GM18870 (cell line): ENCODE measurements around the gene C2orf74.
"Not testable (repeated sequence)": the region's sequence is repeated elsewhere in the genome, so short reads cannot be mapped to it uniquely, and the experiment has no call there.

Source experiments
- ATAC-seq: cut with Tn5 transposase; IDR thresholded peaks from one replicate; pipeline ENCODE4 v1.9.1; 2021; ENCODE audit warnings: moderate library complexity; ENCODE audit not compliant: unreplicated experiment

C2orf74 gene

DNA sequence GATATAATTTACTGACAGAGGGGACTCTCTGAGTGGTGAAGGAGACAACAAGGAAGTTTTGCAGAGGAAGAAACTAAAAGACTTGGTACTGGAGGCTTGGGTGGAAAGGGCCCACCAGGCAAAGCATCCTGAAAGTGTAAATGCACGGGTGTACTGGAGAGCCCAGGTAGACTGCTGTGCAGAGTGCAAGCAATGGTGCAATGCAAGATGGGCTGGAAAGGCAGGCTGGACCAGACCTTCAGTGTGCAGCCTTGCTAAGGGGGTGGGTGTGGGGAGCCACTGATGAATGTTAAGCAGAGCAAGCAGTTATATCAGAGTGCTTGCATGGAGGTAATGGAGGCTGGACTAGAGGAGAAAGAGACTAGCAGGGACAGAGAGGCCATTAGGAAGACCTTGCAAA lies 10.7 kb downstream of the C2orf74 start:
- no peak for ATAC-seq

- ATAC-seq, result no peak
These were observed 11.1 kb downstream of the C2orf74 start for GRCh38 chr2:61173116-61173515.

- ATAC-seq, result no peak
These were observed 13.0 kb downstream of the C2orf74 start for GRCh38 chr2:61175036-61175435.

DNA sequence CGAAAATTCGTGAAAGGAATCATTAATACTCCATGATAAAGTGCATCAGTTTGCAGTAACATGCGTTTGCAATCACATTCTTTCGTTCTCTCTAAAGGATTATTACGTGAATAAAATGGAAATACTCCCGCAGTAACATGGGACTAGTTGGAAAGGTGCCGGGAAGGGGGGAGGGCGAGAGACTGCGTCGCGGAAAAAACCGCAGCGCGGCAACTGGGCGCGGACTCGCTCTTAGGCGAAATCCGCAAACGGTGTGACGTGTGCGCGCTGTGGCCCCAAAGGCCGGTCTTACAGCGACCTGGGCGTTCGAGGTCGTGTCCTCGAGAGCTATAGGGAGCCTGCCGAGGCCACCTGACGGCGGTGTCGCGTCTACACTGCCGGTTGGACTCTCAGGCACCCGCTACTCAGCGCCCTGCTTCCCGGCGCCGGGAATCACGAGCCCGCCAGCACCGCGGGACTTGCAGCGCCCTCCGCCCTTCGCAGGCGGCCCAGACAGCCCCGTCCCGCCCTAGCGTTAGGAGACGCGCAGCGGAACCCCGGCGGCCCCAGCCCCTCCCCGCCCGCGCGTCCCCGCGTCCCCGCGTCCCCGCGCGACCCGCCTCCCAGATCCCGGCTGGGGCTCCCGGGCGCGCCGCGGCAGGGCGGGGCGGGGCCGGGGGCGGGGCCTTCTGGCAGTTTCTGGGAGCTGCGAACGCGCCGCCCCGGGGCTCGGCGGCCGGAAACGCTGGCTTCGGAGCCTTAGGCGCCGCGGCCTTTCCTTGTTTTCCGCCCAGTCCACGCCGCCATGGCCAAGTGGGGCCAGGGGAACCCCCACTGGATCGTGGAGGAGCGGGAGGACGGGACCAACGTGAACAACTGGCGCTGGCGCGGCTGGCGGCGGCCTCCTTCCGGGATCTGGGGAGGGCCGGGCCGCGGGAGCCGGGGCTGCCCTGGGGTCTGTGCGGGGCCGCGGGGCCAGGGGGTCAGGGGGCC lies 15.1 kb downstream of the C2orf74 start:
- ATAC-seq, result peak; percentile 63

DNA sequence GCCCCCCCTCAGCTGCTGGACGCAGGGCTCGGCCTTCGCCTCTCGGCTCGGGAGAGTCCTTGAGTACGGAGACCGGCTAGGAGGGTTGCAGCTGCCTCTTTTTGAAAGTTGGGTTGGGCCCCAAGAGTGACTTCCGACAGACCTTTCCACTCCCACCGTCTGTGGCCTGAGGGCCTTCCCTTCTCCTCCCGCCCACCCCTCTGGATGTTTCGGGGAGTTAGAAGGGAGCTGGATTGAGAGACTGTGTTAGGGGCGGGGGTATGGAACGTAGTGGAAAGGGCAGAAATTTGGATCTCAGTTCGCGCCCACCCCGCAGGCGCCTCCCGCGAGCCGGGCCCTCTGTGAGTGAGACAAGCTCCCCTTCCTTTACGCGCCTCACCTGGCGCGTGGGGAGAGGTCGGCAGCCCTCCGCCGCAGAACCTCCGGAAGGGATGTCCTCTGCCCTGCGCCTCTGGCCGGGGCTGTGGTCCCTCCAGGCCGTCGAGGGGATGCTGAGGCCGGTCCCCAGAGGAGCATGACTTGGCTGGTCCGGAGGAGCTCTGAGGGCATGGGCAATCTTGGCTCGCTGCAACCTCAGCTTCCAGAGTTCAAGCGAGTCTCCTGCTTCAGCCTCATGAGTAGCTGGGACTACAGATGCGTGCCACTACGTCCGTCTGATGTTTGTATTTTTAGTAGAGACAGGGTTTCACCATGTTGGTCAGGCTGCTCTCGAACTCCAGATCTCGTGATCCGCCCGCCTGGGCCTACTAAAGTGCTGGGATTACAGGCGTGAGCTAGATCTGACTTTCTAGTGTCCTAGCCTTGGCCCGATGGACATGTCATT lies 15.9 kb downstream of the C2orf74 start:
- ATAC-seq, result peak; percentile 21

DNA sequence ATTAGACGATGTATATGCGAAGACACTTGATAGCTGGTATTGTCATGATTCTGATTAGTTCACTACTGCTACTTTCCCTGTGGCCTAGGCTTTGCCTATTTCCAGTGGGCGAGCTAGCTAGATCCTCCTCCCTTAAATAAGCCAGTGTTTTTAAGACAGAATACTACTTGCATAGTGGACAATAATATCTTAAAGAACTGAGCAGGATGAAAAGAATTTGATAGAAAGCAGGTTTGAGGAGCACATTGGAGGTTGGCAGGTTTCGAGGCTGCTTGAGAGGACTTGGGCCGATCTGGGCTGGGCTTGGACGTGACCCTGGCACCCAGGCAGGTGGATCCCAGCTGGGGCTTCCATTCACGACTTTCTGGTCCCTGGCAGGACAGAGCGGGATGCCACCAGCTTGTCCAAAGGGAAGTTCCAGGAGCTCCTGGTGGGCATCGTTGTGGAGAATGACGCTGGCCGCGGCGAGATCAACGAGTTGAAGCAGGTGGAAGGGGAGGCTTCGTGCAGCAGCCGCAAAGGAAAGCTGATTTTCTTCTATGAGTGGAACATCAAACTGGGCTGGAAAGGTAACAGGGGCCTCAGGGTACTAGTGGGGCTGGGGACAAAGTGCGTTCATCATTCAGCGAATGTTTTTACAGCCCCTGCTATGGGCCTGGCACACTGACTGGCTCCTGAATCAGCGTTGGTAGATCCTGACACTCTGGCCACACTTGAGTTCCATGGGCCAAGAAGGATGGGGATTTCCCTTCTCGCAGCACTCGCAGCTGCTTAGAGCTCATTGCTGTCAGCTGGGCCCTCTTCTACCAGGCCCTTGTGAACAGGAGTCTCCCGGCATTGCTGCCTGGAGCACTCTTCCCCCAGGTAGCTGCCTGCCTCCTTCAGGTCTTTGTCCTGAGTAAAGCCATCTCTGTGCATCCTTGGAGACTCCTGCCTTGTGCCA lies 16.9 kb downstream of the C2orf74 start:
- ATAC-seq, result no peak

- no peak for ATAC-seq
These were observed 18.0 kb downstream of the C2orf74 start for GRCh38 chr2:61179701-61180639.

GRCh38 chr2:61180686-61181085 lies 18.7 kb downstream of the C2orf74 start:
- no peak for ATAC-seq

- no peak for ATAC-seq
These were observed 19.5 kb downstream of the C2orf74 start for GRCh38 chr2:61181382-61182058.

- ATAC-seq, result no peak
These were observed 20.0 kb downstream of the C2orf74 start for GRCh38 chr2:61182059-61182383.

DNA sequence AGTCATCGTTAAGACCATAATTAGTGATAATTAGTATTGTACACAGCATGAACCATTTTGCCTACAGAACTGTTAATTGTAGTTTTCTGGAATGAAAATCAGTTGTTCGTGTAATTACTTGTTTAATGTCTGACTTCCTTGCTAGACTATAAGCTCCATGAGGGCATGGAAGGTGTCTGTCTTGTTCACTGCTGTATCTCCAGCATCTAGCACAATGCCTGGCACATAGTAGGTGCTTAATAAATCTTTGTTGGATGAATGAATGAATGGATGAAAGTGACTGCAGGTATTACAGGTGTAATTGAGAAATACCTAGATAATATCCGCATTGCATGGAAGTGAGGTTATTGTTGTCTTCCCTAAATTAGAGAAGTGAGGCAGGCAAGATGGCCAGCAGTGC lies 21.8 kb downstream of the C2orf74 start:
- no peak for ATAC-seq

DNA sequence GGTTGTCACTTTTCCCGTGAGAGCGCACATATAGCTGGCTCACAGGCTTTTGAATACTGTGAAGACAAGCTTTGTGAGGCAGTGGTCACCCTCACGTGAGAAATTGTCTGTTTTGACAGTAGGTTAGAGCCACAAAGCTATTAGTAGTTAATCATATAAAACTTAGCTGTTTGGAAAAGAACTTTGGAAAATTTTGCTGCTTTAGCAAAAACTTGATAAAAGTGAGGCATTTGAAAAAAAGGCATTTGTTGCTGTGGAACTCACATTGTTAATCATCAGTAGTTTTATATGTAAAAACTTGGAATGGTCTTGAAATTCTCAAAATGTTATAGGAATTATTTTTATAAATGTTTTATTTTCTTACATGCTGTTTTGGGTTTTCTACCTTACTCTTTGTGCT lies 22.3 kb downstream of the C2orf74 start:
- no peak for ATAC-seq

- ATAC-seq, result no peak
These were observed 23.3 kb downstream of the C2orf74 start for GRCh38 chr2:61185231-61185728.

- ATAC-seq, result no peak
These were observed 25.1 kb downstream of the C2orf74 start for GRCh38 chr2:61187085-61187484.

DNA sequence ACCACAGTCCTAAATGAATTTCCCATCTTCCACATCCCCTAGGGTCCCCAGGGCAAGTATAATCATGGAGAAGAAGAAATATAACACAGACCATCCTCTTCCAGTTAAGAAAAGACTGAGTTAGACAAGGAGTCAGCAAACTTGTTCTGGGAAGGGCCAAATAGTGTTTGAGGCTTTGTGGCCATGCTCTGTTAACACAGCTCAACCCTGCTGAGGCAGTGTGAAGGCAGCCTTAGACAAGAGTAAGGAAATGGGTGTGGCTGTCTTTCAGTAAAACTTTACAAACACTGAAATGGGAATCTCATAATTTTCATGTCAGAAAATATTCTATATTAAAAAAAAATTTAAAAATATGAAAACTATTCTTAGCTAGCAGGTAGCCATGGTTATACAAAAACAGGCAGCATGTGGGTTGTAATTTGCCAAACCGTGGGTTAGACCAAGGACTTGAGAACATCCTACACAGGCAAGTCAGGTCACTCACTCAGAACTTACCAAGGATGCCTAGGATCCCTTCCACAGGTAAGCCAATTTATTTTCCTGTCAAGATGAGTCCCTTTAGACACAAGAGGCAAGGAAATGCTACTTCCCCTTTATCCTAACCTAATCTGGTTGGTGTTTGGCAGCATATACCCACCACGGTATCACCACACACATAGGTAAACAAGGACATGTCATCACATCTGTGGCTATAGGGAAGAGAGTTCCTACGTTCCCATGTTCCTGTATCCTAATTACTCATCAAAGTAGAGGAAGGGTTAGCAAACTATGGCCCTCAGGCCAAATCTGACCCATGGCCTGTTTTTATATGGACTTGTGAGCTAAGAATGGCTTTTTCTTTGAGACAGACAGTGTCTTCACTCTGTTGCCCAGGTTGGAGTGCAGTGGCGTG lies 31.9 kb downstream of the C2orf74 start:
- ATAC-seq, result no peak

DNA sequence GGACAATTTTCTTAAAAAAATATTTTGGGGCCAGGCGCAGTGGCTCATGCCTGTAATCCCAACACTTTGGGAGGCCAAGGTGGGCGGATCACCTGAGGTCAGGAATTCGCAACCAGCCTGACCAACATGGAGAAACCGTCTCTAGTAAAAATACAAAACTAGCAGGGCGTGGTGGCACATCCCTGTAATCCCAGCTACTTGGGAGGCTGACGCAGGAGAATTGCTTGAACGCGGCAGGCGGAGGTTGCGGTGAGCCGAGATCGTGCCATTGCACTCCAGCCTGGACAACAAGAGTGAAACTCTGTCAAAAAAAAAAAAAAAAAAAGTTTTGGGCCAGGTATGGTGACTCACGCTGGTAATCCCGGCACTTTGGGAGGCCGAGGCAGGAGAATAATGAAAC lies 32.7 kb downstream of the C2orf74 start:
- not testable (repeated sequence) for ATAC-seq

GRCh38 chr2:61196671-61197070 lies 34.7 kb downstream of the C2orf74 start:
- no peak for ATAC-seq

- ATAC-seq, result no peak
These were observed 43.1 kb downstream of the C2orf74 start for GRCh38 chr2:61205132-61205531.
